DMS 273 treated with DMSO at 0.1 percent for 48 hours (cell line): ENCODE measurements around the gene RSPH1.
"Not testable (repeated sequence)": the region's sequence is repeated elsewhere in the genome, so short reads cannot be mapped to it uniquely, and the experiment has no call there.

ENCODE experiments used
- DNase-seq: peaks from one replicate; lab custom pipeline; 2025; lab: John Stamatoyannopoulos, UW

RSPH1 gene

GRCh38 chr21:42489006-42489563, 6.9 kb downstream of the RSPH1 start:
- DNase-seq: no peak

DNA sequence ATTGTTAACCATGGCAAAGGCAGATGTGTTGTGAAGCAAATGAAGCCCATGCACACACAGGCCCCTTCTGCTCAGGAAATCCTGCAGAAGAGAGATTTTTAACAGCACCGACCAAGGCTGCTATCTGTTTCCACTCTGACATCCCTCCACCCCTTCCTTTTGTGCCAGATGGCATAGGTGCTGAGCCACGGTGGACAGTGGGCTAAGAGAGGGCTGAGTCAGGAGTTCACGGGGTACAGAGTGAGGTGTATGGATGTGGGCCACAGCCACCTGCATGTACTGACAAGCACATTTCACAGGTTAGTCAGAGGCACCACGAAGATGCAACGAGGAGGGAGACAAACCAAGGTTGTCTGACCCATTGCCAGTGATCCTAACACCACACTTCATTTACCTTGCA, 9.5 kb downstream of the RSPH1 start:
- no peak for DNase-seq

- no peak for DNase-seq
Observed at GRCh38 chr21:42486072-42486471, 10.0 kb downstream of the RSPH1 start.

DNA sequence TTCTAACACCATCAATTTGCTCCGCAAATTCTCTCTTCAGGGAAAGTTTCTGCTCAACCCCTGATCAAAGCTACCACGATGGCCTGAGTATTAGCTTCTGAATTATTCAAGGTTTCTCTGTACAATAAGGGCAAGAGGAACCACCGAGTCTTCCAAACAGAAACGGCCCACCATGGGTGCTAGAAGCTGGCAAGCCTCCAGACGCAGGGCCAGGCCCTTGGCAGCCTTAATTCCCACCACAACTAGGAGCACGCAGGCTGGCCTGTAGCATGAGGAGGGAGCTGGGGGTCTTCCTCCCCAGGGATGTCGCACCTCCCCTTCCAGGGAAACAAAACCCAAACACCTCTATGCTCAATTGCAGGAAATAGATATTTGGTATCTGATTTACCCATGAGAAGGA, 11.1 kb downstream of the RSPH1 start:
- no peak for DNase-seq

DNA sequence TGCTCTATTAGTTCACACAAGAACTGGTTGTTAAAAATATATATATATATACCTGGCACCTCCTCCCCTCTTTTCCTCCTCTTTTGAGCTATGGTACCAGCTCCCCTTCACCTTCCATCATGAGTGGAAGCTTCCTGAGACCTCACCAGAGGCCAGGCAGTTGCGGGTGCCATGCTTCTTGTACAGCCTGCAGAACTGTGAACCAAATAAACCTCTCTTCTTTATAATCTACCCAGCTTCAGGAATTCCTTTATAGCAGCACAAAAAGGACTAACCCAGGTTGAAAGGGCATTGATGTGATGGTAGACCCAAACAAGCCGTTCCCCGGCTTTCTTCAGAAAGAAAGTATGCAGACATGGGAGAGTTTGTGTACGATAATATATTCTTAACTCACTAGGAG, 14.9 kb downstream of the RSPH1 start:
- no peak for DNase-seq

- no peak for DNase-seq
Observed at GRCh38 chr21:42480736-42481135, 15.3 kb downstream of the RSPH1 start.

DNA sequence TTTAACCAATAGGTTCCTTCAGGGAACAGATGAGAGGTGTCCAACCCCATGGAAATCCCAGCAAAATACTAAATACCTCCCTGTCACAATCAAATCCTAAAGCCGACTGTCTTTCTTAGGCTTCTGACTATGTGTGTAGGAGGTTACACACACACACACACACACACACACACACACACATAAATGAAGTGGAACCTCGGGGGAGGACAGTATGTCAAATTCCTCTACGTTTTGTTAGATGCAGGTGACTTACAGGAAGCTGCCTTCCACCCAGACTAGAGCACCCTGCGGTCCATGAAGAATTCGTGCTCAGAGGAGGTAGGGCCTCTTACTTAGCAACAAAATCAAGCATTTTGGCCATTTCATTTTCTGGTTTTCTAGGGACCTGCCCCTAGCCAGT, 16.4 kb downstream of the RSPH1 start:
- DNase-seq: no peak

GRCh38 chr21:42478504-42478903, 17.5 kb downstream of the RSPH1 start:
- DNase-seq: no peak

DNA sequence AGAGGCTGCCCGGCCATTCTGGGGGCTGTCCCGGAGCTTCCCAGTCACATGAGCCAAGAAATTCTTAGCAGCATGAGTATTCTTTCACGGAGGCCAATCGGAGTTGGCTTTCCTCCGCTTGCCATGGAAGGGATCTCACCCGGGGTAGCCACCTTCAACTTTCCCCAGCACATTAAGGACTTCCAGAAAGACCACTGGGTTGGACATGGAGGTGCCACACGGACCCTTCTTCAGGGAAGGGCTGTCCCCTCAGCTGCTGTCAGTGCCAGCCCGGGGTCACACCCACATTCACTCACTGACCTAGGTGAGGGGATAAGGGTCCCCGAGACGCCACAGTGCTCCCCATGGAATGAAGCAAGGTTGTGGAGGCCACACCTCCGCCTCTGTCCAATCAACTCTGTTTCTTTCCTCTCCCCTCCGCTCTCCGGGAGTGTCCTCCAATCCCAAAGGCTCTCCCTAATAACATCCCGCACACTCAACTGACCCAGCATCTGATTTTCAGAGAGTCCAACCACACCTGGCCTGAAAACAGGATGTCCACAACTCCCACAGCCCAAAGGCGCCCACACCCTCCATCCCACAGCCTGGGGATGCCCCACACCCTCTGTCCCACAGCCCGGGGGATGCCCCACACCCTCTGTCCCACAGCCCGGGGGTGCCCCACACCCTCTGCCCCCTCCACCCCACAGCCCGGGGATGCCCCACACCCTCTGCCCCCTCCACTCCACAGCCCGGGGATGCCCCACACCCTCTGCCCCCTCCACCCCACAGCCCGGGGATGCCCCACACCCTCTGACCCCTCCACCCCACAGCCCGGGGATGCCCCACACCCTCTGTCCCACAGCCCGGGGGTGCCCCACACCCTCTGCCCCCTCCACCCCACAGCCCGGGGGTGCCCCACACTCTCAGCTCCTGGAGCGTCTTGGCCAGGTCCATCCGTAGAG, 19.4 kb downstream of the RSPH1 start:
- DNase-seq: no peak

- DNase-seq: no peak
Observed at GRCh38 chr21:42475526-42476387, 20.3 kb downstream of the RSPH1 start.

DNA sequence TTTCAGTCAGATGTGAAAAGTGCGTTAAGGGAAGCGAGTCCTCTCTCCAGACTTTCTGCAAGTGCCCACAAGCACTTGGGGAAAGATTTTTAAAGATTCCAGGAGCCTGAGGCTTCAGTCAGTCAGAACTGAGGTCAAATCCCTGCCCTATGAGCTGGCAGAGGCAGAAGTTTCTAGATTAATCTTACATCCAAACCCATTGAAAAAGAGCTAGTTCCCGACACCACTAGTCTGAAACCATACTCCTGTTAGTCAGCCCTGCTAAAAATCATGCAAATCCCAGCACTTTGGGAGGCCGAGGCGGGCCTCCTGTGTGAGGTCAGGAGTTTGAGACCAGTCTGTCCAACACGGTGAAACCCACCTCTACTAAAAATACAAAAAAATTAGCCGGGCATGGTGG, 21.0 kb downstream of the RSPH1 start:
- no peak for DNase-seq

DNA sequence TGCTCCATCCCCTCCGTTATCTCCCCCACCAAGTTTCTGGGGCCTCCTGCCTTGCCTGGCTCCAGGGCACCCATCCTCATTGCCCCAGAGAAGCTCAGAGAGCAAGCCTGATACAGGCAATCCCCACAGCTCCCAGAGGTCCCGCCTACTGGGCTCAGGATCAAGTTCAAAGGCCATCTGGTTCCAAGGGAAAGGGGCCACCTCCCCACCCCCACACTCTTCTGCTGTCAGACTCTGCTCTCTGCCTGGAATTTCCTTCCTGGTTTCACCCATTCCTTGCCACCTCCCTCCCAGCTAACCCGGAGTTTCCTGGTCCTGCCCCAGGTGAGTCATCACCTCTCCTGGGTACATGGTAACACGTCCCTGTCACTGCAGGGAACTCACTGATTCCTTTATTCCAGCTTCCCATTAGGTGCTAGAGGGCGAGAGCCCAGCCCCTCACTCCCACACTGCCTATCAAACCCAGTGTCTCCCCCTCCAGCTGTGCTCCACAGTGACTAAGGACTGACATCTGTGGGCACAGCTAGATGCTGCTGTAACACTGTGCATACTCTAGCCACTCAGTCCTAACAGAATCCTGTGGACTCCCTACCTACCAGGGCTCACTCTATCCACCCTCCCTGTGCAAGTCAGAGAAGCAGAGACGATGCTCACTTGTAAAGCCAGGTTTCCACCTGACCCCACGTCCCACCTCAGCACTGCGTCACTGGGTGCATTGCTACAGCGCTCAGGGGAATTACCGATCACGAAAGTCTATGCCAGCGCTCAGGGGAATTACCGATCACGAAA, 21.8 kb downstream of the RSPH1 start:
- no peak for DNase-seq

DNA sequence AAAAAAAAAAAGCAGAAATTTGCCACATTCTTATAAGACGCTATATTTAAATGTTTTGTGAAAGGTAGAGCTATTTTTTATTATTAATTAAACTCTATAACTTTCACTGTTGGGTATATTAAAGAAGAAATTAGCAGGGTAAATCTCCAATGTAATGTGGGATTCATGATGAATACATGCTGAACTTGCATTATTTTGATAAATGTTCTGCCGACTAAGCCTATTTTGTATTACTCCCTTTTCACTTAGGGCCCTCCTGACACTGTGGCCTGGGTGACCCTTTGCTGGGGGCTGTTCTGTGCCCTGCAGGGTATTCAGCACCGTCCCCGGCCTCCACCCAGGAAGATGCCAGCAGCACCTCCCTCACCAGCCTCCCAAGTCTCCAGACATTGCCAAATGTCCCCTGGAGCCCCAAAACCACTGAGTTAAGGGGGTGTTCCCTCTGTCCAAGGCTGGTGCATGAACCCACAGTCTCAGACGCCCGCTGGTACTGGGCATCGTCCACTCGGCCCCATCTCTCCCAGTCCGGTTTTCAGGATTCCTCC, 22.5 kb downstream of the RSPH1 start:
- no peak for DNase-seq

DNA sequence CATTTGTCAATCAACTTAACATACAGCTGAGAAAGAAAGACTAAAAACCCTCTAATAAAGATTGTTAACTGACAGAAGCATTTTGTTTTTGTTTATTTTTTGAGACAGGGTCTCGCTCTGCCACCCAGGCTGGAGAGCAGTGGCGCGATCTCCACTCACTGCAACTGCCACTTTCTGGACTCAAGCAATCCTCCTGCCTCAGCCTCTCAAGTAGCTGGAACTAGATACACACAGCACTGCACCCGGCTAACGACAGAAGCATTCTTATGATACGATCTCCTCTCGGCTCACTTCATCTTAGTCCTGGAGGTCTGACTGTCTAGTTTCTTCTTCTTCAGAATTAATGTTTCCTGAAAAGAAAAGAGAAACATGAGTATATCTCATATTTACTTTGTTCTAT, 23.5 kb downstream of the RSPH1 start:
- DNase-seq: no peak

GRCh38 chr21:42471716-42472330, 24.2 kb downstream of the RSPH1 start:
- no peak for DNase-seq

- DNase-seq: no peak
Observed at GRCh38 chr21:42471206-42471605, 24.8 kb downstream of the RSPH1 start.

- not testable (repeated sequence) for DNase-seq
Observed at GRCh38 chr21:42469726-42470125, 26.3 kb downstream of the RSPH1 start.

DNA sequence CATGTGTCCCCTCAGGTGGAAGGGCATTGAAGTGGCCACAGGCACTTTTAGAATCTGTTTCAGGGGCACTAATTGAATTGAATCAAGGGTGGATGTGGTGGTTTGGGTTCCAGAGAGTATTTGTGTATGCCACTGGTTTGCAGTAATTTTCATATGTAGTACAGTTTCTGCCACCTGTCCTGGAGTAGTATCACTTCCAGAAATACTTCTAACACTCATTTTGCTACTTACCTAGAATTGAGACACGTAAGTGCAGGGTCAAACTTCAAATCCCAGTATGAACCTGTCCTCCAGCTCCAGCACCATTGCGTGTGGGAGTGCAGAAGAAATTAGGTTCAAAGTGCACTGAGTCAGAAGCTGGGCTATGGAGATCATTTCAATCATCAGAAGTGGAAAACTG, 26.8 kb downstream of the RSPH1 start:
- DNase-seq: no peak

- no peak for DNase-seq
Observed at GRCh38 chr21:42468491-42469131, 27.4 kb downstream of the RSPH1 start.

- DNase-seq: no peak
Observed at GRCh38 chr21:42467140-42467983, 28.7 kb downstream of the RSPH1 start.
